HG02759 (cell line): ENCODE measurements around the gene ITGA11.

Experiments used
- ATAC-seq: cut with Tn5 transposase; IDR thresholded peaks from one replicate; pipeline ENCODE4 v1.9.1; 2021; ENCODE audit warnings: mild to moderate bottlenecking, moderate library complexity; ENCODE audit not compliant: unreplicated experiment

Gene ITGA11

DNA sequence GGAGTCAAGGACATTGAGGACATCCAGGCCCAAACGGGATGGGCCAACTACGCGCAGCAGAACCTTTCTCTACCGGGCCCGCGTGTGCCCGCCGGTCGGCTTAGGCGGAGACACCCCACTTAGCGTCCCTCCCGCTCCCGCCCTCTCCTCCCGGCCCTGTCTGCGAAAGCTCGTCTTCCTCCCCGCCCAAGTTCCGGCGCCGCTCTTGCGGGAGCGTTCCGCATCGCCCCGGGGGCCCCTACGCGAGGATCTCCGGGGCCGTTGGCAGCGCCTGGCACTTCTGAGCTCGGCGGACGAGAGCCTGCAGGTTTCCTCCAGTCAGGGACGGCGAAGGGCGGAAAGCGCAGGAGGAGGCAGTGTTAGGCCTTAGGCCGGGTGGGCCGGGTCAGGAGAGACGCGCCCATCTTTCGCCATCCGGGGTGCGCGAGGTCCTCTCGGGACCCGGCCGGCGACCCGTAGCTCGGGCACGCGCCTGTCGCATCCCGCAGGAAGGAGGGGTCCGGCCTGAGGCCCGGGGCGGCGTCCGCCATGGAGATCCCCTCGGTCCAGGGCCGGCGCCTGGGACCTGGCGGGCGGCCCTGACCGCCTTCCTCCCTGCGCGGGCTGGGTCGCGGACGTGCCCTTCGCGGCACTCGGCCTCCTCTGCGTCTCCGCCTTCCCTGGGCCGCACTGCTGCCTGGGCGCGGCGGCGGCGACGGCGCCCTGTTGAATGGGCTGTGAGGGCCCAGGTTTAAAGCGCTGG, 154.2 kb downstream of the ITGA11 start, which contains the start of gene FEM1B:
Gene FEM1B, plus strand, starts transcription at position 143 of the 742 bp plus-strand sequence. CDS start 673 bp downstream, outside the sequence.
- peak; percentile 82 for ATAC-seq

- peak; percentile 12 for ATAC-seq
Observed at GRCh38 chr15:68277131-68277602, 154.8 kb downstream of the ITGA11 start.

- ATAC-seq = no peak
Observed at GRCh38 chr15:68276668-68277067, 155.3 kb downstream of the ITGA11 start.

DNA sequence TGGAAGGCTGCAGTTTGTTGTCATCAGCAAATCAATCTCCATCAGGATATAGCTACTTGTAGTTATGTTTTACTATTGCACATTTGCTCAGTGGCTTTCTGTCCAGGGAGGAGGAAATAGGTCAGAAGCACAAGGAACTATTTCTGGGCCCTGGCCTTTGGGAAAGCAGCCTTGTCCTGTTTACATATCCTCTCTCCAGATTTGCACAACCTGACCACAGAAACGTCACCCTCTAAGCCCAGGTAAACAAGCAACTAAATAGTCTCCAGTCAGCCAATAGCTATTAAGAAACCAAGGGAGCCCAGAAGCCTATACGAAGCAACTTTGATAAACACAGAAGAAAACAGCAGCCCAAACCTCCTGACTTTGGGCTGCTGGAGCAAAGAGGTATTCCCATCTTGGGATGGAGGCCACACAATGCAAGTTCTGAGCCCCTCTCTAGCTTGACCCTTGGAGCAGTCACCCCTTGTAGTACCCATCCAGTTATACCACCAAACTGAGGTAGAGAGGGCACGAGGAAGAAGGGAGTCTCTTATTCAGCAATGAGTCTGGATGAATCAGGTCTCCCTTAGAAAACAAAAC, 156.7 kb downstream of the ITGA11 start:
- ATAC-seq = no peak

DNA sequence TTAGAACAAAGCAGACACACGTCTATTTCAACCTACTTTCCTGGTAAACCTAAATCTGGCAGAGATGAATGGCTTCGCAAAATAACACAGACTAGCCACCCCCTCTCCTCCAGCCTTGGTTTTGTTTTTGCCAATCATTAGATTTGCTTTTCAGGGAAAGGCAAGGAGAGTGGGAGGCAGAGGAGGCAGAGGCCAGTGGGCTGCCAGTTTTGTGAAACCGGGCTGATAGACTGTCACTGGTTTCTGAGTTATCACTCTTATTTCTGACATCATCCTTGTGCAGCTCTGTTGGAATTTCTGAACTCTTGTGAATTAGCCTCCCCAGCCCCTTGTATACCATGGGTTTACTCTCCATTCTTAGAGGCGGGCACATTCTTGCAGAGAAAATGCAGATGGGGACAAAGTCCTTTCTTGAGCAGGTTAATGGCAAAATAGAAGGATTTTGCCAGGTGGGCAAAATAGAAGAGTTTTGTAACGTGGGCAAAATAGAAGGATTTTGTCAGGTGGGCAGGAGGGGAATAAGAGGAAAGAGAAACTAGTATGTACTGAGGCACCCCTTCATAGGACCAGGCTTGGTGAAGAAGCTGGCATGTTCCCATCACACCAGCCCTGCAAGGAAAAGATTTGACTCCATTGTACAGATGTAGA, 157.6 kb downstream of the ITGA11 start:
- no peak for ATAC-seq

- ATAC-seq = no peak
Observed at GRCh38 chr15:68272721-68273271, 159.2 kb downstream of the ITGA11 start.

GRCh38 chr15:68271854-68272471, 160.0 kb downstream of the ITGA11 start:
- ATAC-seq = no peak

GRCh38 chr15:68268405-68268804, 163.6 kb downstream of the ITGA11 start:
- no peak for ATAC-seq

DNA sequence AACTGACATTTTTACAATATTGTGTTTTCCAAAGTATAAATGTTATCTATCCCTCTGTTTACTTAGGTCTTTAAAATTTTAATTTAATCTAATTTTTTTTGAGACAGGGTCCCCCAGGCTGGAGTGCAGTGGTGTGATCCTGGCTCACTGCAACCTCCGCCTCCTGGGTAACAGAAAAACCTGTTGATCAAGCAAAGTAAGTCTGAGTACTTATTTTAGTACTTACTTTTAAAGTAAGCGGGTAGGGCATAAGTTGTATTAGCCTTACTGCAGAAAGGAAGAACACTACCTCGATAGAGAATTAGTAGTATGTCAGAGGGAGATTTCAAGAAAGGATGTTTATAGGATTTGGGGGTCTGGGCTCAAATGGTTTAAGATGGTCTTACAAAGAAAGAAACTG, 166.3 kb downstream of the ITGA11 start:
- no peak for ATAC-seq

DNA sequence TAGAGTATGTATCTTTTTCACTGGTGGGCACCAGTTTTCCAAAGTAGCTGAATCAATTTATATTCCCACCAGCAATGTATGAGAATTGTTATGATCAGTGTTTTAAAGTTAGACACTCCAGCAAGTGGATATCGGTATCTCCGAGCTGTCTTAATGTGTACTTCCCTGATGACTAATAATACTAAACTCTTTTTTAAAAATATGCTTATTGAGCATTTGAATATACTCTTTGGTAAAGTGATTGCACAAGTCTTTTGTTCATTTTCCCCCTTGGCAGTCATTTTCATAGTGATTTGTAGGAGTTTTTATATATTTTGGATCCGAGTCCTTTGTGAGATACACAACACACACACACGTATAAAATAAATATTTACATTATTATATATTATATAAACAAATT, 166.9 kb downstream of the ITGA11 start:
- no peak for ATAC-seq

DNA sequence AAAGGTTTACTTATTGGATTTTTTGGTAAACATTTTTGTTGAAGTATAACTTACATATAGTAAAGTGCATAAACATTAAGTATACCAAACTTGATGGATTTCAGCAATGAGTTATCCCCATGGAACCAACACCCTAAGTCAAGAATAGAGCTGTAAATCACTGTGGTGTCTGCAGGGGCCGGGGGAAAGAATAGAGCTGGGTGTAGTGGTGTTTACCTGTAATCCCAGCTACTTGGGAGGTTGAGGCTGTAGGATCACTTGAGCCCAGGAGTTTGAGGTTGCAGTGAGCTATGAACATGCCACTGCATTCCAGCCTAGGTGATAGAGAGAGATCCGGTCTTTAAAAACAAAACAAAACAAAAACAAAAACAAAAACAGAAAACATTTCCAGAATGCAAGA, 167.7 kb downstream of the ITGA11 start:
- no peak for ATAC-seq

DNA sequence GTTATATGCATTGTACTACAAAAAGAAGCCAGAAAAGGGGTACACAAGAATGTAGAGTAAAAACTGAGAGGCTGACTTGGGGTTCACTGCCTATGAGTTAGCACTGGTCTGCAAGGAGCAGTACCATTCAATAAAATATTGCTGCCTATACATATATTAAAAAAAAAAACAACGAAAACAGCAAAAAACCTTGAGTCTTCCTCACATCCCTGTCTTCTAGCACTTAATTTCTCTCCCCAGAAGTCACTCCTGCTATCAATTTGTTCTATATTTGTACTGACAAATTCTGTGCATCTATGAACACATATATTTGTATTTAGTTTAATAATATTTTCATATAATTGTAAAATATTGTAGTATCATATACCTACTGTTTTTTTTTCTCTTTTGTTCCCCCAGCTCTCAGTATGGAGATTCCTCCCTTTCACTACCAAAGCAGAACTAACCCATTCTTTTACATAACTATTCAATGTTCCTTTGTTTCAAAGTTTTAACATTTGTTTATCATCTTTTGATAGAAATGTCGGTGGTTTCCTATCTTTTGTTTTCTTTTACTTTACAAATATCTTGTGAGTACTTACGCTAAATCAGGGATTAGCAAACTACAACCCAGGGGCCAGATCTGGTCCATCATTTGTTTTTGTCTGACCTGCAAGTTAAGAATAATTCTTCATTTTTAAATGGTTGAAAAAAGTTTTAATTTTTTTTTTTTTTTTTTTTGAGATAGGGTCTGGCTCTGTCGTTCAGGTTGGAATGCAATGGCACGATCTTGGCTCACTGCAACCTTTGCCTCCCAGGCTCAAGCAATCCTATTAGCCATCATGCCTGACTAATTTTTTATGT, 169.2 kb downstream of the ITGA11 start:
- ATAC-seq = no peak

DNA sequence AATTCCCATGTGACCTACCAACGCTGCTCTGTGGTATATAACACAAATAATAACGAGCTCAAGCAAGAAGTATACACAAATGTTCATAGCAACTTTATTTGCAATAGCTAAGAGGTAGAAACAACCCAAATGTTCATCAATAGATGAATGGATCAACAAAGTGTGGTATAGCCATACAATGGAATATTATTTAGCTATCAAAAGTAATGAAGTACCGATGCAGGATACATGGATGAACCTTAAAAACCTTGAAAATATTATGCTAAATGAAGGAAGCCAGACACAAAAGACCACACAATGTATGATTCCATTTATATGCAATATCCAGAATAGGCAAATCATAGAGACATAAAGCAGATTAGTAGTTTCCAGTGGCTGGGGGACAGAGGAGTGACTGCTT, 170.0 kb downstream of the ITGA11 start:
- no peak for ATAC-seq

GRCh38 chr15:68261241-68261640, 170.7 kb downstream of the ITGA11 start:
- no peak for ATAC-seq

- ATAC-seq = no peak
Observed at GRCh38 chr15:68259883-68260282, 172.1 kb downstream of the ITGA11 start.

DNA sequence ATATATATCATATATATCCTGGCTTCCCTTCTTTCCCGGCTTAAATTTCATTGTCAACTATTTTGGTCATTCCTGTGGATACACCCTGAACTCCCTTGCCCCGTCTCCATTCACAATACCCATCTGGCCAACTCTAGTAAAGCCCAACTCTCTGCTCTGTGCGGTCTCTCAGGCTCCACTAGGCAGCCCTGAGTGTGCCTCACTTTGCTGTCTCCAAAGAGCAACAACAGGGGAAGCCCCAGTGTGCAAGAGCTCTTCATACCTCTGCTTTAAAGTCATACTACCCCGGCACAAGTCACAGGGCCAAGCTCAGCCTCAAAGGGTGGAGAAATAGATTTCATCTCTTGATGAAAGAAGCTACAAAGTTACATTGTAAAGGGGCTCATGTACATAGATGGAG, 173.3 kb downstream of the ITGA11 start:
- no peak for ATAC-seq

DNA sequence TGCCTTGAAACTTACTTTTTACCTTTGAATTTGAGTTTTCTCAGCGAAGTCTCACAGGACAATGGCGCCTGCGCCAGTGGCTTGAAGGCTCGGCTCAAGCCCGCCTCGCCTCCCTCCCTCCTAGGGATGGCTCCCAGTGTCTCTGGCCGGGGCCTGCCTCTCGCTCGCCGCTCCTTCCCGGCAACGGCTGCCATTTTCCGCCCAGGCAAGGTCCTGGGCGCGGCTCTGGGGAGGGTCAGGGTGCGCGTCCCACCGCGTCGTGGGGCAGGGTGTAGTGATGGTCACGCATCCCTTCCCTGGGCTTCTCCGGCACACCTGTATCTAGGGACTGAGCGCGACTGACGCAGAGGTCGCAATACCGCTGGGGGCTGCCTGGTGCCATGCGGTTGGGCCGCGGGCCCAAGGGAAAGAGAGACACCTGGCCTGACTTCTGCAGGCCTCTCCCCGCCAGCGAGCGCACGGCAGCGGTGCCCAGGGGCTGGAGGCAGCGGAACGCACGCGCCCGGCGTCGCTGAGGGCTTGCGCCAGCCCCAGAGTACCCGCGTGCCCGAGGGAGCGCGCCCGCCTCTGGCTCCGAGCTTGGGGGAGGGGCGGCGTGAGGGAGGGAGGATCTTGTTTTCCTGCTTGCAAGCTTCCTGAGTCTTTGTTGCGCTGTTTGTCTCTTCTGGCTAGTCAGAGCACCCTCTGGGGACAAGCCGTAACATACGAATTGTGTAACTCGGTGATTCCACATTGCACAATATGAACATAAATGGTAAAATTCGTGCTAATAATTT, 175.1 kb downstream of the ITGA11 start:
- peak; percentile 55 for ATAC-seq

DNA sequence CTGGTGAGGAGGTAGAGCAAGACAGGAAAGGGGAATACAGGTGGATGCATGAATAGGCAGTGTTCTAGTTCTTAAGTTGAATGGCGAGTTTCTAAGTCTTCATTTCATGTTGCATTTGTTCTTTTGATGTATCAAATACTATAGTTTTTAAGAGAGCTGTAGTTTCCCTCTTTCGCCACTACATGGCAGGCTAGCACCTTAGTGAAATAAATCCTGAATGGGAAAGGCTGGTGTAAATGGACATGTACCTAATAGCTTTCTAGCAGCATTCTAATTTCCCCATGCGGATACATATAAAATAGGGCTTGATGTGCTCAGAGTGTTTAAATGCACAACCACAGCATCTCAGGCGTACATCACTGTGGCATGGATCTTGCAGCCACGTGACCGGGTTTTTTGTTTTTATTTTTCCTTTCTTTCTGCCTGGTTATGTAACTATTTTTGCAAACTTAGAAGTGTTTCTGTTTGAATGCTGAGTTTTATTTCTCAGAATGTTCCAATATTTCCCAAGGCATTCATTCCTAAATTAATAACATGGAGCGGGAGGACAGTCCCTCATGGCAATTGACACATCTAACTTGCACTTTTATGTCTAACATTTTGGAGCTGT, 178.9 kb downstream of the ITGA11 start:
- no peak for ATAC-seq

GRCh38 chr15:68249058-68249713, 182.8 kb downstream of the ITGA11 start:
- ATAC-seq = no peak
